NCI-H82 (cell line): ENCODE results near the gene THOC1.
A peak's percentile ranks its signal among the peaks of the same experiment; 100 is the strongest.
"Not testable (repeated sequence)": the region's sequence is repeated elsewhere in the genome, so short reads cannot be mapped to it uniquely, and the experiment has no call there.

ENCODE experiments used
- DNase-seq: peaks from one replicate; lab custom pipeline; 2025; lab: John Stamatoyannopoulos, UW

THOC1 gene

GRCh38 chr18:267688-268552 lies at the start of gene THOC1:
Gene THOC1, minus strand, starts transcription at chr18:268047. Its CDS starts 28 bp downstream, at chr18:268019.
- peak; percentile 94 for DNase-seq

- DNase-seq, result no peak
Measured at GRCh38 chr18:317618-318017, 49.8 kb upstream of the THOC1 start.

GRCh38 chr18:316393-316792 lies 48.5 kb upstream of the THOC1 start:
- no peak for DNase-seq

GRCh38 chr18:313931-314330 lies 46.1 kb upstream of the THOC1 start:
- DNase-seq, result no peak

GRCh38 chr18:312415-312814 lies 44.6 kb upstream of the THOC1 start:
- DNase-seq, result no peak

- DNase-seq, result no peak
Measured at GRCh38 chr18:310042-310441, 42.2 kb upstream of the THOC1 start.

- not testable (repeated sequence) for DNase-seq
Measured at GRCh38 chr18:308086-308485, 40.2 kb upstream of the THOC1 start.

- no peak for DNase-seq
Measured at GRCh38 chr18:306608-307255, 38.9 kb upstream of the THOC1 start.

GRCh38 chr18:305003-305501 lies 37.2 kb upstream of the THOC1 start:
- no peak for DNase-seq

- DNase-seq, result no peak
Measured at GRCh38 chr18:303607-304006, 35.8 kb upstream of the THOC1 start.

- DNase-seq, result no peak
Measured at GRCh38 chr18:303011-303410, 35.2 kb upstream of the THOC1 start.

- no peak for DNase-seq
Measured at GRCh38 chr18:302097-302496, 34.2 kb upstream of the THOC1 start.

- no peak for DNase-seq
Measured at GRCh38 chr18:297936-298335, 30.1 kb upstream of the THOC1 start.

GRCh38 chr18:295756-296490 lies 28.1 kb upstream of the THOC1 start:
- DNase-seq, result no peak

- DNase-seq, result no peak
Measured at GRCh38 chr18:294566-294965, 26.7 kb upstream of the THOC1 start.

- DNase-seq, result no peak
Measured at GRCh38 chr18:293536-293935, 25.7 kb upstream of the THOC1 start.

- DNase-seq, result no peak
Measured at GRCh38 chr18:292271-292670, 24.4 kb upstream of the THOC1 start.

- DNase-seq, result not testable (repeated sequence)
Measured at GRCh38 chr18:289970-290369, 22.1 kb upstream of the THOC1 start.

GRCh38 chr18:289026-289425 lies 21.2 kb upstream of the THOC1 start:
- DNase-seq, result no peak

- peak; percentile 26 for DNase-seq
Measured at GRCh38 chr18:286515-287310, 18.9 kb upstream of the THOC1 start.

- no peak for DNase-seq
Measured at GRCh38 chr18:285817-286216, 18.0 kb upstream of the THOC1 start.

GRCh38 chr18:275486-275885 lies 7.6 kb upstream of the THOC1 start:
- DNase-seq, result no peak
